Peyer's patch (tissue), 4 donors: ENCODE results near the gene RAPGEF5. TPM values are rescaled to one million over a fixed set of nuclear protein-coding genes. Genes with fewer than 3 reads are reported as not detected.
A peak's percentile ranks its signal among the peaks of the same experiment; 100 is the strongest.

Experiments
- DNase-seq, 3 donors: peaks; one replicate each; pipeline ENCODE4 v3.0.0-alpha.2; 2017 to 2019
- H3K27ac ChIP-seq, 4 donors: fragments of 200-600 bp; sonication (generic); one replicate each; pipeline ENCODE4 v1.5.1; 2016 to 2019
- H3K27me3 ChIP-seq, 2 donors: fragments of 200-600 bp; sonication (generic); one replicate each; pipeline ENCODE4 v1.5.1; 2019
- H3K36me3 ChIP-seq, 3 donors: fragments of 200-600 bp; sonication (generic); one replicate each; pipeline ENCODE4 v1.5.1; 2016 to 2019
- H3K4me1 ChIP-seq, 4 donors: fragments of 200-600 bp; sonication (generic); one replicate each; pipeline ENCODE4 v1.5.1; 2016 to 2019
- H3K4me3 ChIP-seq, 4 donors: fragments of 200-600 bp; sonication (generic); 1 replicate in 3 of 4; 2 replicates in 1 of 4; pipeline ENCODE4 v1.5.1; 2016 to 2019; ENCODE audit warnings: mild to moderate bottlenecking in 1 of 4
- H3K9me3 ChIP-seq, 4 donors: fragments of 200-600 bp; sonication (generic); one replicate each; pipeline ENCODE4 v1.5.1; 2016 to 2019; ENCODE audit warnings: mild to moderate bottlenecking in 1 of 4
- CTCF ChIP-seq, 6 experiments: fragments of 450-650 bp in 4 of 6; fragments of 200-600 bp in 2 of 6; sonication (generic) in 1 of 6; IDR thresholded peaks; one replicate each; pipeline ENCODE4 v1.5.1; 2017 to 2019; ENCODE audit warnings: antibody characterized with exemption in 6 of 6, mild to moderate bottlenecking in 3 of 6, moderate library complexity in 1 of 6
- POLR2A ChIP-seq, 2 donors: fragments of 450-650 bp; IDR thresholded peaks; one replicate each; pipeline ENCODE4 v1.5.1; 2017; ENCODE audit warnings: antibody characterized with exemption in 2 of 2, mild to moderate bottlenecking in 2 of 2, moderate library complexity in 2 of 2
- total RNA-seq, 4 donors: library from RNA; depleted of rRNA; stranded (reverse); fragments of >200 nt; gene quantifications; one replicate each; pipeline ENCODE4 v1.1.0, GENCODE V29; 2016

Gene RAPGEF5
- total RNA-seq, 4 donors from 2014 or later: 92.8 to 144 (median 111) TPM

GRCh38 chr7:22339725-22340390 lies 17.1 kb downstream of the RAPGEF5 start:
- Histone ChIP-seq H3K4me1 (peaks cover 0 to 13% (median 0%) of the 10 kb centered on the region in 4 donors), H3K4me3 (no peak overlapping the region), H3K9me3 (no peaks in the 10 kb centered on the region), H3K27ac (no peak overlapping the region), H3K27me3 (no peaks in the 10 kb centered on the region), H3K36me3 (no peaks in the 10 kb centered on the region)
- no peak for DNase-seq
- no peak for TF ChIP-seq POLR2A (IDR thresholded peaks at IDR 0.05)
- TF ChIP-seq CTCF (IDR thresholded peaks at IDR 0.05): no peak

GRCh38 chr7:22338877-22339276 lies 18.1 kb downstream of the RAPGEF5 start:
- no peak overlapping the region for H3K27ac ChIP-seq
- H3K4me3 ChIP-seq: no peak overlapping the region
- no peak for TF ChIP-seq CTCF (IDR thresholded peaks at IDR 0.05)
- no peaks in the 10 kb centered on the region for H3K36me3 ChIP-seq
- peaks cover 0 to 17% (median 0%) of the 10 kb centered on the region in 4 donors for H3K4me1 ChIP-seq
- DNase-seq: no peak
- H3K9me3 ChIP-seq: no peaks in the 10 kb centered on the region
- H3K27me3 ChIP-seq: no peaks in the 10 kb centered on the region

GRCh38 chr7:22338411-22338810 lies 18.5 kb downstream of the RAPGEF5 start:
- no peaks in the 10 kb centered on the region for H3K36me3 ChIP-seq
- H3K9me3 ChIP-seq: no peaks in the 10 kb centered on the region
- no peak overlapping the region for H3K4me3 ChIP-seq
- H3K27me3 ChIP-seq: no peaks in the 10 kb centered on the region
- no peak for DNase-seq
- no peak for TF ChIP-seq CTCF (IDR thresholded peaks at IDR 0.05)
- TF ChIP-seq POLR2A (IDR thresholded peaks at IDR 0.05): no peak
- no peak overlapping the region for H3K27ac ChIP-seq
- H3K4me1 ChIP-seq: peaks cover 0 to 21% (median 0%) of the 10 kb centered on the region in 4 donors

- Histone ChIP-seq H3K27ac (peak overlapping the region in 2 of 4 donors; percentile 73 to 84), H3K9me3 (no peaks in the 10 kb centered on the region), H3K27me3 (no peaks in the 10 kb centered on the region), H3K4me3 (no peak overlapping the region), H3K4me1 (peaks cover 0 to 21% (median 0%) of the 10 kb centered on the region in 4 donors), H3K36me3 (no peaks in the 10 kb centered on the region)
- TF ChIP-seq POLR2A (IDR thresholded peaks at IDR 0.05) (no peak), CTCF (IDR thresholded peaks at IDR 0.05) (no peak)
- DNase-seq: peak in 1 of 3 donors; percentile 57
Observed at GRCh38 chr7:22333680-22334141, 23.2 kb downstream of the RAPGEF5 start.

- no peaks in the 10 kb centered on the region for H3K27me3 ChIP-seq
- DNase-seq: no peak
- no peaks in the 10 kb centered on the region for H3K36me3 ChIP-seq
- no peaks in the 10 kb centered on the region for H3K9me3 ChIP-seq
- no peak for TF ChIP-seq POLR2A (IDR thresholded peaks at IDR 0.05)
- peak in 1 of 6 experiments; percentile 30 for TF ChIP-seq CTCF (IDR thresholded peaks at IDR 0.05)
- H3K27ac ChIP-seq: peak overlapping the region in 3 of 4 donors; percentile 43 to 84 (median 73)
- H3K4me3 ChIP-seq: peak overlapping the region in 1 of 4 donors; percentile 16
- H3K4me1 ChIP-seq: peaks cover 0 to 21% (median 0%) of the 10 kb centered on the region in 4 donors
Observed at GRCh38 chr7:22332461-22332870, 24.5 kb downstream of the RAPGEF5 start.
